Aortic smooth muscle cell (primary cell): ENCODE data around the gene NDUFAF8. TPM values are rescaled to one million over a fixed set of nuclear protein-coding genes. Genes with fewer than 3 reads are reported as not detected.

ENCODE experiments used
- total RNA-seq: library from RNA; depleted of rRNA; stranded (reverse); fragments of >200 nt; gene quantifications from 2 replicates; pipeline ENCODE4 v1.2.3, GENCODE V29; 2014

Gene NDUFAF8
- 43.6 and 57.1 TPM in 2 replicates for total RNA-seq

GRCh38 chr17:81238815-81239713 lies at the start of gene NDUFAF8, which contains the start of gene TEPSIN:
Gene NDUFAF8, plus strand, starts transcription at chr17:81239318. Its CDS starts 46 bp downstream, at chr17:81239364.
Gene TEPSIN, minus strand, starts transcription at chr17:81239055. Its CDS starts 22 bp downstream, at chr17:81239033.

GRCh38 chr17:81222906-81223761 lies 16.0 kb upstream of the NDUFAF8 start, which contains the start of gene CEP131:
Gene CEP131, minus strand, starts transcription at chr17:81222965. Its CDS starts 2,909 bp downstream, at chr17:81220056.

Other genes with a start within 250 kb of the NDUFAF8 start
- gene CHMP6, start 247.5 kb upstream of the NDUFAF8 start, total RNA-seq, result 14.0 and 15.7 TPM in 2 replicates
- 5.8 and 10.4 TPM in 2 replicates for gene BAIAP2, start 204.2 kb upstream of the NDUFAF8 start, total RNA-seq
- gene PVALEF, start 73.8 kb upstream of the NDUFAF8 start, total RNA-seq, result not detected in 2 replicates
- 1.3 and 3.0 TPM in 2 replicates for gene AATK, start 73.1 kb upstream of the NDUFAF8 start, total RNA-seq
- 7.9 and 13.2 TPM in 2 replicates for gene CEP131, start 16.4 kb upstream of the NDUFAF8 start, total RNA-seq
- gene TEPSIN, start 263 bp upstream of the NDUFAF8 start, total RNA-seq, result 7.9 and 8.8 TPM in 2 replicates
- 63.9 and 79.1 TPM in 2 replicates for gene SLC38A10, start 56.0 kb downstream of the NDUFAF8 start, total RNA-seq
- 5.7 and 10.4 TPM in 2 replicates for gene BAHCC1, start 156.1 kb downstream of the NDUFAF8 start, total RNA-seq